Panc1 (cell line): ENCODE measurements around the gene ACTR3. TPM values are rescaled to one million over a fixed set of nuclear protein-coding genes. Genes with fewer than 3 reads are reported as not detected.

ENCODE experiments used
- ATAC-seq: fragments of 200-7000 bp; cut with Tn5 transposase; 2 replicates; pipeline ENCODE4 v1.9.1; 2020; ENCODE audit warnings: mild to moderate bottlenecking, moderate library complexity
- BruUV-seq: library from RNA; stranded (reverse); fragments of 400-500 nt; replicated peaks from 2 replicates; lab custom pipeline; 2021; lab: Mats Ljungman, UMichigan
- CTCF ChIA-PET: fragments of 300-600 bp; sonication (Branson Sonifier 250); formaldehyde crosslinking; loops from one replicate; lab custom pipeline; 2022; ENCODE audit warnings: antibody characterized with exemption; lab: Charles Lee
- POLR2A ChIA-PET: fragments of 300-600 bp; sonication (Branson Sonifier 250); formaldehyde crosslinking; loops from one replicate; lab custom pipeline; 2022; ENCODE audit warnings: antibody characterized with exemption; lab: Charles Lee
- DNase-seq: peaks from one replicate; pipeline ENCODE4 v3.0.0-alpha.2; 2010; ENCODE audit warnings: low read depth, low spot score
- H3K27ac ChIP-seq: 2 replicates; pipeline ENCODE4 v1.5.1; 2011; ENCODE audit warnings: mild to moderate bottlenecking, low read length, inconsistent platforms
- H3K27me3 ChIP-seq: fragments of 200-500 bp; sonication (Bioruptor generic); 2 replicates; pipeline ENCODE4 v1.6.0; 2014; ENCODE audit warnings: low read length, inconsistent platforms; ENCODE audit not compliant: control insufficient read depth, insufficient read depth
- H3K36me3 ChIP-seq: fragments of 200-500 bp; sonication (Bioruptor generic); 2 replicates; pipeline ENCODE4 v1.5.1; 2014; ENCODE audit warnings: inconsistent platforms, mild to moderate bottlenecking, low read length, moderate library complexity; ENCODE audit not compliant: control insufficient read depth, insufficient read depth
- H3K4me1 ChIP-seq: 2 replicates; pipeline ENCODE4 v1.5.1; 2011; ENCODE audit warnings: inconsistent platforms, mild to moderate bottlenecking, low read length, moderate library complexity; ENCODE audit not compliant: control insufficient read depth, insufficient read depth
- H3K4me3 ChIP-seq, 2 experiments: 2 replicates each; pipeline ENCODE4 v1.5.1; 2011 to 2012; ENCODE audit warnings: low read depth in 2 of 2, low read length in 2 of 2, mild to moderate bottlenecking in 2 of 2, inconsistent platforms in 1 of 2, moderate library complexity in 1 of 2
- H3K9me3 ChIP-seq: fragments of 200-500 bp; sonication (Bioruptor generic); 2 replicates; pipeline ENCODE4 v1.5.1; 2014; ENCODE audit warnings: low read depth, mild to moderate bottlenecking, inconsistent platforms, low read length, moderate library complexity; ENCODE audit not compliant: control insufficient read depth, insufficient read depth
- POLR2AphosphoS5 ChIP-seq: IDR thresholded peaks from 2 replicates; pipeline ENCODE4 v1.6.1; 2012; ENCODE audit warnings: mild to moderate bottlenecking, low read depth, low read length, moderate library complexity
- REST ChIP-seq, 2 experiments: IDR thresholded peaks; 2 replicates each; pipeline ENCODE4 v1.6.1; 2011 to 2012; ENCODE audit warnings: low read depth in 2 of 2, control low read depth in 1 of 2, low read length in 1 of 2, mild to moderate bottlenecking in 1 of 2, moderate library complexity in 1 of 2; ENCODE audit not compliant: insufficient read depth in 1 of 2
- SIN3A ChIP-seq: IDR thresholded peaks from 2 replicates; pipeline ENCODE4 v1.6.1; 2012; ENCODE audit warnings: low read depth, mild to moderate bottlenecking, low read length, moderate library complexity, borderline replicate concordance; ENCODE audit not compliant: insufficient read depth
- TCF7L2 ChIP-seq: IDR thresholded peaks from 2 replicates; pipeline ENCODE4 v1.6.1; 2011; ENCODE audit warnings: mild to moderate bottlenecking, low read depth, low read length, inconsistent platforms
- in situ Hi-C: cut with HindIII; loops from 2 replicates; pipeline ENCODE4 v1.10.0; 2016; ENCODE audit warnings: low sequenced_read_pairs, low pct_unique_long_range_greater_than_20kb
- intact Hi-C: fragments of 100-400 bp; cut with micrococcal nuclease; formaldehyde crosslinking; loops from one replicate; pipeline ENCODE4 v1.10.0; 2022; ENCODE audit not compliant: unreplicated experiment
- total RNA-seq: library from RNA; stranded (reverse); gene quantifications from one replicate; pipeline ENCODE4 v1.2.1, GENCODE V29; 2021; ENCODE audit not compliant: unreplicated experiment
- TF ChIP-seq, protein P1 (sequence below): fragments of 450-650 bp; IDR thresholded peaks from 2 replicates; pipeline ENCODE4 v1.5.1; 2017; ENCODE audit warnings: mild to moderate bottlenecking

Gene ACTR3
- total RNA-seq, 1 experiment from 2014 or later: 347 TPM

- intact Hi-C loops (no loop called here), in situ Hi-C loops (no loop called here)
- H3K36me3 ChIP-seq: no peaks in the 10 kb centered on the region
- H3K27ac ChIP-seq: peak overlapping the region; percentile 54
- H3K9me3 ChIP-seq: no peaks in the 10 kb centered on the region
- CTCF ChIA-PET: no interaction called here
- TF ChIP-seq POLR2AphosphoS5 (no peak), TCF7L2 (peak; percentile 53; the same call in 1 of the 2 replicates)
- DNase-seq (no peak), ATAC-seq (peak; percentile 65; the same call in 1 of the 2 replicates)
- H3K4me3 ChIP-seq: no peak overlapping the region
- no peaks in the 10 kb centered on the region for H3K27me3 ChIP-seq
- POLR2A ChIA-PET: no interaction called here
- H3K4me1 ChIP-seq: peaks cover 12% of the 10 kb centered on the region
- BruUV-seq: no TSS peak
Measured at GRCh38 chr2:113877711-113878598, 11.9 kb upstream of the ACTR3 start.

DNA sequence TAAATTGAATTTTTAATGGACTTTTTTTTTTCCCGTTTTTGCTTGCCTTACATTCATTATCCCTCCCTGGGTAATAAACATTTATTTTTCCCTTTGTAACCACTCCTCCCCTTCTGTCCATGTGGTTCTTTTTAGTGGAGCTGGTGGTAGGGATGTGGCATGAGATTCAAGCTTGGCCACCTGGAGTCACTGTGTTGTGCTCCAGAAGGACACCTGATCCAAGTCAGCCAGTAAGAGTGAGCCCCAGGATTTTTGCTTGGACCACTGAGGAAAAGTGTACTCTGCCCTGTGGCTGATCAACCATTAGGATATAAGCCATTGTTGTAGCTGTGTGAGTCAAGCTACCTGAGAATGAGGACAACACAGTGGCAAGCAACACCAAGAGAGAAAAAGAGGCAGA is 11.1 kb upstream of the ACTR3 start:
- Histone ChIP-seq H3K27ac (no peak overlapping the region), H3K27me3 (no peaks in the 10 kb centered on the region), H3K36me3 (no peaks in the 10 kb centered on the region), H3K9me3 (no peaks in the 10 kb centered on the region), H3K4me3 (no peak overlapping the region), H3K4me1 (peaks cover 12% of the 10 kb centered on the region)
- TF ChIP-seq REST (IDR thresholded peaks at IDR 0.05; ENCODE audit: insufficient read depth in 1 of 2, low read depth in 2 of 2, low read length in 1 of 2) (no peak), TCF7L2 (no peak)
- TF ChIP-seq, protein P1, sequence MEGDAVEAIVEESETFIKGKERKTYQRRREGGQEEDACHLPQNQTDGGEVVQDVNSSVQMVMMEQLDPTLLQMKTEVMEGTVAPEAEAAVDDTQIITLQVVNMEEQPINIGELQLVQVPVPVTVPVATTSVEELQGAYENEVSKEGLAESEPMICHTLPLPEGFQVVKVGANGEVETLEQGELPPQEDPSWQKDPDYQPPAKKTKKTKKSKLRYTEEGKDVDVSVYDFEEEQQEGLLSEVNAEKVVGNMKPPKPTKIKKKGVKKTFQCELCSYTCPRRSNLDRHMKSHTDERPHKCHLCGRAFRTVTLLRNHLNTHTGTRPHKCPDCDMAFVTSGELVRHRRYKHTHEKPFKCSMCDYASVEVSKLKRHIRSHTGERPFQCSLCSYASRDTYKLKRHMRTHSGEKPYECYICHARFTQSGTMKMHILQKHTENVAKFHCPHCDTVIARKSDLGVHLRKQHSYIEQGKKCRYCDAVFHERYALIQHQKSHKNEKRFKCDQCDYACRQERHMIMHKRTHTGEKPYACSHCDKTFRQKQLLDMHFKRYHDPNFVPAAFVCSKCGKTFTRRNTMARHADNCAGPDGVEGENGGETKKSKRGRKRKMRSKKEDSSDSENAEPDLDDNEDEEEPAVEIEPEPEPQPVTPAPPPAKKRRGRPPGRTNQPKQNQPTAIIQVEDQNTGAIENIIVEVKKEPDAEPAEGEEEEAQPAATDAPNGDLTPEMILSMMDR: no peak
- no TSS peak for BruUV-seq
- intact Hi-C loops: no loop called here
- DNase-seq (no peak), ATAC-seq (no peak)
- CTCF ChIA-PET: no interaction called here
- POLR2A ChIA-PET: no interaction called here
- in situ Hi-C loops: no loop called here

- ChIA-PET CTCF (no interaction called here), POLR2A (no interaction called here)
- Histone ChIP-seq H3K4me3 (no peak overlapping the region), H3K27me3 (no peaks in the 10 kb centered on the region), H3K27ac (no peak overlapping the region), H3K36me3 (no peaks in the 10 kb centered on the region), H3K4me1 (peaks cover 12% of the 10 kb centered on the region), H3K9me3 (no peaks in the 10 kb centered on the region)
- no peak for ATAC-seq
- no TSS peak for BruUV-seq
- in situ Hi-C loops: no loop called here
- no peak for DNase-seq
- intact Hi-C loops: no loop called here
- TF ChIP-seq REST (IDR thresholded peaks at IDR 0.05; ENCODE audit: insufficient read depth in 1 of 2, low read depth in 2 of 2, low read length in 1 of 2) (no peak), SIN3A (no peak), TCF7L2 (no peak)
Measured at GRCh38 chr2:113879457-113879856, 10.4 kb upstream of the ACTR3 start.
